H7 (cell line): Measurements from ENCODE around the gene ARFIP2. TPM values are rescaled to one million over a fixed set of nuclear protein-coding genes. Genes with fewer than 3 reads are reported as not detected.

ENCODE experiments used
- DNase-seq: peaks from one replicate; pipeline ENCODE4 v3.0.0; 2012
- H3K27me3 ChIP-seq: 2 replicates; pipeline ENCODE4 v1.6.0; 2011; ENCODE audit warnings: mild to moderate bottlenecking, low read length; ENCODE audit not compliant: control insufficient read depth, insufficient read depth
- H3K36me3 ChIP-seq: replicated peaks from 2 replicates; pipeline ENCODE4 v1.5.1; 2011; ENCODE audit warnings: low read length; ENCODE audit not compliant: control insufficient read depth, insufficient read depth
- H3K4me3 ChIP-seq: 2 replicates; pipeline ENCODE4 v1.5.1; 2011; ENCODE audit warnings: low read depth, mild to moderate bottlenecking, control low read depth, low read length, moderate library complexity; ENCODE audit not compliant: insufficient read depth
- total RNA-seq: library from RNA; depleted of rRNA; stranded (reverse); fragments of >200 nt; shearing (Covaris generic); gene quantifications from 2 replicates; pipeline ENCODE4 v1.2.3, GENCODE V29; 2014; rRNA removed

The ARFIP2 gene
- total RNA-seq, 1 experiment from 2014 or later = 56.0 TPM

- H3K4me3 ChIP-seq = no peak overlapping the region
- DNase-seq = no peak
- no peaks in the 10 kb centered on the region; the same call in 1 of the 2 replicates for H3K27me3 ChIP-seq
- no peaks in the 10 kb centered on the region for H3K36me3 ChIP-seq
Measured at GRCh38 chr11:6442441-6442840, 38.7 kb downstream of the ARFIP2 start.

GRCh38 chr11:6440906-6441358 is 40.2 kb downstream of the ARFIP2 start, which contains the start of gene HPX:
Gene HPX (minus strand): TSS chr11:6440987. CDS start chr11:6440963, 24 bp downstream.
- Histone ChIP-seq H3K4me3 (no peak within 1 kb of the TSS), H3K27me3 (no peaks in the 10 kb centered on the region; the same call in 1 of the 2 replicates), H3K36me3 (no peaks in the 10 kb centered on the region)
- DNase-seq = no peak

- H3K36me3 ChIP-seq = no peaks in the 10 kb centered on the region
- H3K27me3 ChIP-seq = no peaks in the 10 kb centered on the region; the same call in 1 of the 2 replicates
- H3K4me3 ChIP-seq = no peak overlapping the region
- peak; percentile 64 for DNase-seq
Measured at GRCh38 chr11:6438979-6439571, 42.1 kb downstream of the ARFIP2 start.

GRCh38 chr11:6437993-6438392 is 43.1 kb downstream of the ARFIP2 start:
- no peak for DNase-seq
- Histone ChIP-seq H3K4me3 (no peak overlapping the region), H3K36me3 (no peaks in the 10 kb centered on the region), H3K27me3 (no peaks in the 10 kb centered on the region; the same call in 1 of the 2 replicates)

GRCh38 chr11:6437423-6437822 is 43.7 kb downstream of the ARFIP2 start:
- no peak overlapping the region for H3K4me3 ChIP-seq
- H3K36me3 ChIP-seq = no peaks in the 10 kb centered on the region
- no peak for DNase-seq
- H3K27me3 ChIP-seq = no peaks in the 10 kb centered on the region; the same call in 1 of the 2 replicates

GRCh38 chr11:6433998-6434660 is 47.0 kb downstream of the ARFIP2 start:
- H3K4me3 ChIP-seq = no peak overlapping the region
- H3K27me3 ChIP-seq = no peaks in the 10 kb centered on the region; the same call in 1 of the 2 replicates
- no peak for DNase-seq
- H3K36me3 ChIP-seq = no peaks in the 10 kb centered on the region

- Histone ChIP-seq H3K4me3 (no peak overlapping the region), H3K27me3 (no peaks in the 10 kb centered on the region; the same call in 1 of the 2 replicates), H3K36me3 (no peaks in the 10 kb centered on the region)
- DNase-seq = no peak
Measured at GRCh38 chr11:6431861-6432260, 49.3 kb downstream of the ARFIP2 start.

GRCh38 chr11:6427516-6427915 is 53.6 kb downstream of the ARFIP2 start:
- DNase-seq = peak; percentile 52
- Histone ChIP-seq H3K4me3 (no peak overlapping the region), H3K27me3 (no peaks in the 10 kb centered on the region; the same call in 1 of the 2 replicates), H3K36me3 (no peaks in the 10 kb centered on the region)

Other genes with a start within 250 kb of the ARFIP2 start
- gene FHIP1B, start 246.7 kb downstream of the ARFIP2 start, total RNA-seq = 27.9 and 38.3 TPM in 2 replicates
- gene CNGA4, start 242.2 kb downstream of the ARFIP2 start, total RNA-seq = 0.17 and 0.67 TPM in 2 replicates
- gene CCKBR, start 221.5 kb downstream of the ARFIP2 start, total RNA-seq = 12.0 and 29.4 TPM in 2 replicates
- 93.4 and 179 TPM in 2 replicates for gene CAVIN3, start 160.8 kb downstream of the ARFIP2 start, total RNA-seq
- gene SMPD1, start 90.9 kb downstream of the ARFIP2 start, total RNA-seq = 6.2 and 13.3 TPM in 2 replicates
- 42.5 and 57.2 TPM in 2 replicates for gene APBB1, start 62.2 kb downstream of the ARFIP2 start, total RNA-seq
- gene HPX, start 40.3 kb downstream of the ARFIP2 start, total RNA-seq = 3.2 TPM in 1 of 2 replicates, not detected in the other
- 18.3 and 24.9 TPM in 2 replicates for gene TRIM3, start 7.4 kb downstream of the ARFIP2 start, total RNA-seq
- 23.1 and 24.9 TPM in 2 replicates for gene TIMM10B, start 170 bp upstream of the ARFIP2 start, total RNA-seq
- gene DNHD1, start 15.9 kb upstream of the ARFIP2 start, total RNA-seq = 5.9 and 11.2 TPM in 2 replicates
- gene RRP8, start 122.3 kb upstream of the ARFIP2 start, total RNA-seq = 18.0 and 20.1 TPM in 2 replicates
- gene ILK, start 122.4 kb upstream of the ARFIP2 start, total RNA-seq = 114 and 130 TPM in 2 replicates
- gene TAF10, start 130.9 kb upstream of the ARFIP2 start, total RNA-seq = 121 and 198 TPM in 2 replicates
- 13.9 and 17.1 TPM in 2 replicates for gene TPP1, start 138.1 kb upstream of the ARFIP2 start, total RNA-seq
- gene DCHS1, start 174.5 kb upstream of the ARFIP2 start, total RNA-seq = 15.7 and 16.8 TPM in 2 replicates
- 72.9 and 110 TPM in 2 replicates for gene MRPL17, start 202.0 kb upstream of the ARFIP2 start, total RNA-seq